GM10266 (cell line): ENCODE measurements around the gene MFSD11.
"Not testable (repeated sequence)": the region's sequence is repeated elsewhere in the genome, so short reads cannot be mapped to it uniquely, and the experiment has no call there.

Experiments
- DNase-seq: peaks from one replicate; pipeline ENCODE4 v3.0.0; 2012; ENCODE audit errors: extremely low spot score
- TF ChIP-seq, protein P1 (sequence below): IDR thresholded peaks from 2 replicates; pipeline ENCODE4 v1.5.1; 2012; ENCODE audit warnings: mild to moderate bottlenecking, low read depth; ENCODE audit not compliant: control insufficient read depth, insufficient read depth; ENCODE audit errors: missing control alignments

MFSD11 gene

DNA sequence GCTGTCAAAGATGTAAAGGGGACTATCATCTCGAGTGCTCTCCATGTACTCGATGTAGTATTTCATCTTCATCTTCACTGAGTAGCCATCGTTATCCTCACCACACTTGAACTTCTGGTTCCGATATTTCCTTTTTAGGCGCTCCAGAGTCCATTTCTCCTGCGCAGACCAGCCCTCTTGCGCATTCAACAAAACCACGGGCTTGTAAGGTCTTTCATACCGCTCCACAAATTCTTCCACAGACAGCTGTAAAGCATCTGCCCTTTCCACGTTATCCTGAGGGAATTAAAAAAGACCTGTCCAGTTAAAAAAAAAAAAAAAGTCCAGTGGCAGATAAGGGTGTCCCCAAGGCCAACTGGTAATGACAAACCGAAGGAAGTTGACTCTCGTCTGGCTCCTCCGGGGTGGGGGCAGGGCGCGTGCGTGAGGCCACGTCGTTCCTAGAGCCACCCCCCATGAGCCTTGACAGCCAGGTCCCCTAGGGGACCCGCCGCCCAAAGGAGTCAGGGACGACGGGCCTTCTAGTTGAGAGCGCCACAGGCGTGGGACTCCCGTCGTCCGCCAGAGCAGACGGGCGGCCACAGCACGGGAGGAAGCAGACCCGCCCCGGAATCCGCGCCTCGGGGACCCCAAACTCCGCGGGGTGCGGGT lies 12.2 kb upstream of the MFSD11 start:
- DNase-seq = peak; percentile 76
- TF ChIP-seq, protein P1, sequence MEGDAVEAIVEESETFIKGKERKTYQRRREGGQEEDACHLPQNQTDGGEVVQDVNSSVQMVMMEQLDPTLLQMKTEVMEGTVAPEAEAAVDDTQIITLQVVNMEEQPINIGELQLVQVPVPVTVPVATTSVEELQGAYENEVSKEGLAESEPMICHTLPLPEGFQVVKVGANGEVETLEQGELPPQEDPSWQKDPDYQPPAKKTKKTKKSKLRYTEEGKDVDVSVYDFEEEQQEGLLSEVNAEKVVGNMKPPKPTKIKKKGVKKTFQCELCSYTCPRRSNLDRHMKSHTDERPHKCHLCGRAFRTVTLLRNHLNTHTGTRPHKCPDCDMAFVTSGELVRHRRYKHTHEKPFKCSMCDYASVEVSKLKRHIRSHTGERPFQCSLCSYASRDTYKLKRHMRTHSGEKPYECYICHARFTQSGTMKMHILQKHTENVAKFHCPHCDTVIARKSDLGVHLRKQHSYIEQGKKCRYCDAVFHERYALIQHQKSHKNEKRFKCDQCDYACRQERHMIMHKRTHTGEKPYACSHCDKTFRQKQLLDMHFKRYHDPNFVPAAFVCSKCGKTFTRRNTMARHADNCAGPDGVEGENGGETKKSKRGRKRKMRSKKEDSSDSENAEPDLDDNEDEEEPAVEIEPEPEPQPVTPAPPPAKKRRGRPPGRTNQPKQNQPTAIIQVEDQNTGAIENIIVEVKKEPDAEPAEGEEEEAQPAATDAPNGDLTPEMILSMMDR = no peak

DNA sequence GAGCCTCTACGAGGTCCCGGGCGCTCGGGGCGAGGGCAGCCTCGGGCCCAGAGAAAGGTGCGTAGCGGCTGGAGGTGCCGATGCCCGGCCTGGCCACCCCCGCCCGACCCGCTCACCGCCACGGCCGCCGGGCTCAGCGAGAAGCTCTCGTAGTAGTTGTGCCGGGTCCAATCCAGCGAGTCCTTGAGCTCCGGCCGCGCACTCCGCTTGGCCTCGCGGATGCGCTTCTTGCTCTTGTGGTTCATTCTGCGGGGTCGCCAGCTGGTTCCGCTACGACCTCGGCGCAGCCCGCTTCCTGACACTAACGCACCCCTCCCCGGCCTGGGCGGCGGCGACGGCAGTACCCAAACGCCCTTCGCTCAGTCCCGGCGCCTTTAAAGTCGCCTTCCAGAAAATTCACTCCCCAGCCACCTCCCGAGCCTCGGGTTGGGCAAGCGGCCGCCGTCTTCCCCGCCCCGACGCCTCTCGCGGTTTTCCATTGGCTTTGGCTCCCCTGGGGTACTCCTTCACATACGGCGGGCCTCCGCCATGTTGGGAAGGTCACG lies 11.6 kb upstream of the MFSD11 start, which contains the start of gene JMJD6:
JMJD6 (minus strand) TSS at position 376 of the 545 bp plus-strand sequence; CDS start at position 245, 131 bp downstream.
- TF ChIP-seq, protein P1 = no peak
- peak; percentile 96 for DNase-seq

DNA sequence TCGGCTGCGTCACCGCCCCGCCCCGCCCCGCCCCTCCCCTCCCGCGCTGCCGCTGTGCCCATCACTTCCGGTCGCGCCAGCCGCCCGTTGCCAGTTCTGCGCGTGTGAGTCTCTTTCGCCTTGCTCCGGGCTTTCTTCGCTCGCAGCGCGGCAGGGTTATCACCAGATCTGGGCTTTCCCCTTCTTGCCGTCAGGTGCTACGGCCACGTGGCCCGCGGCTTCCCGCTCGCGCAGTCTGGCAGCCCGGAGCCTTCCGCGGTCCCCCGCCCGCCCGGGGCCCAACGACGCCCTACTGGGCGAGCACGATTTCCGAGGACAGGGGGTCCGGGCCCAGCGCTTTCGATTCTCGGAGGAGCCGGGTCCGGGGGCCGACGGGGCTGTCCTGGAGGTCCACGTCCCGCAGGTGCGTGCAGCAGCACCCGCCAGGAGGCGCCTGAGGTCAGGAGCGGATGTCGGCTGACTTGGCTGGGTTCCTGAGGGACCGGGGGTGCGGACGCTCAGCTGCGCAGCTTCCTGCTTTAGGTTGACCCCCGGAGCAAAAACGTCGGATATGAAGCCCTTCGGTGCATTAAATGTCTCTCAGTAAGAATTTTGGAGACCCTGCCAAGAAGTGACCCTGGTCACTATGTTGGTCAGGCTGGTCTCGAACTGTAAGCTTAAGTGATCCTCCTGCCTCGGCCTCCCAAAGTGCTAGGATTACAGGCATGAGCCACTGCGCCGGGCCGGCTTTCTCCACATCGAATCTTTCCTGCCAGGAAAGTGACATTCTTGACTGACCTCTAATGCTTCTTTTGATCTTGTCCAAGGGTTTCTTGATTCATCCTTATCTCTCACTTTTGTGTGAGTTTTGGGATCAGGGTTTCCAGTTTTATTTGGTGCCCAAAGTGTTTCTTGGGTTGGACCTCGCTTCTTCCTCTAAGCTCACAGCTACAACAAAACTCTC lies 10.9 kb upstream of the MFSD11 start, which contains the start of gene METTL23:
METTL23 (plus strand) TSS at position 64 of the 943 bp plus-strand sequence. CDS start 2,872 bp downstream, outside the sequence.
- peak; percentile 83 for DNase-seq
- TF ChIP-seq, protein P1 = peak; percentile 82

- DNase-seq = no peak
These were observed 10.0 kb upstream of the MFSD11 start for GRCh38 chr17:76727745-76728456.

DNA sequence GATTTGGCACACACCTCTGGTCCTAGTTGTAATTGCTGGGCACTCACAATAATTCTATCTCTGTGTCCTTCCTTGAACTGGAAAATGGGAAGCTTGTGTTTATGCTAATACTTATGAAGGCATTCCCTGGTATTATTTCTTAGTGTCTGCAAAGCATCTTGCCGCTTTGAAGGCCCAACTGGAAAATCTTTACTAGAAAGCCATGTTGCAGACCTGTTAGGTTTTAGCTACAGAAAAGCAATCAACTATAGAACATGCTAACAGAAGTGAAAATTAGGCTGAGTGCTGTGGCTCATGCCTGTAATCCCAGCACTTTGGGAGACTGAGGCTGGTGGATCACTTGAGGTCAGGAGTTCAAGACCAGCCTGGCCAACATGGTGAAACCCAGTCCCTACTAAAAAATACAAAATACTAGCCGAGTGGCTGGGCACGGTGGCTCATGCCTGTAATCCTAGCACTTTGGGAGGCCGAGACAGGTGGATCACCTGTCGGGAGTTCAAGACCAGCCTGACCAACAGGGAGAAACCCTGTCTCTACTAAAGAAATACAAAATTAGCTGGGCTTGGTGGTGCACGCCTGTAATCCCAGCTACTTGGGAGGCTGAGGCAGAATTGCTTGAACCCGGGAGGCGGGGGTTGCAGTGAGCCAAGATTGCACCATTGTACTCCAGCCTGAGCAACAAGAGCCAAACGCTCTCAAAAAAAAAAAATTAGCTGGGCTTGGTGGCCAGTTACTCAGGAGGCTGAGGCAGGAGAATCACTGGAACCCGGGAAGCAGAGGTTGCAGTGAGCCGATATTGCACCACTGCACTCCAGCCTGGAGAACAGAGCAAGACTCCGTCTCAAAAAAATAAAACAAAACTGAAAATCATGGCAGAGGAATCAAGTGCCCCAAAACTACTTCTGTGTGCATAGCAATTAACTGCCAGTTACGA lies 5.9 kb upstream of the MFSD11 start:
- not testable (repeated sequence) for DNase-seq

More at GRCh38 chr17:76727745-76728456, 10.0 kb upstream of the MFSD11 start:
- TF ChIP-seq, protein P1 = no peak

GRCh38 chr17:76732734-76733617 lies 4.9 kb upstream of the MFSD11 start:
- TF ChIP-seq, protein P1 = no peak
- no peak for DNase-seq
